Stimulated activated effector memory CD8-positive, alpha-beta T cell treated with anti-CD3 and anti-CD28 coated beads, Interleukin-12 subunit alpha, Interleukin-12 subunit beta, amount 100 ng/mL, for 72 hours (primary cell): ENCODE measurements around the gene MYO3B.
"Not testable (repeated sequence)": the region's sequence is repeated elsewhere in the genome, so short reads cannot be mapped to it uniquely, and the experiment has no call there.

Experiments
- ATAC-seq: fragments of 150-1000 bp; cut with Tn5 transposase; 2 replicates; pipeline ENCODE4 v1.10.0; 2021
- DNase-seq, 2 donors: peaks; one replicate each; pipeline ENCODE4 v3.0.0; 2021 to 2022; ENCODE audit warnings: low spot score in 2 of 2
- H3K27ac Mint-ChIP-seq: one replicate; pipeline ENCODE4 v1.8.0; 2022; ENCODE audit warnings: mild to moderate bottlenecking, mixed read lengths
- H3K36me3 Mint-ChIP-seq: one replicate; pipeline ENCODE4 v1.8.0; 2022; ENCODE audit warnings: mild to moderate bottlenecking, mixed read lengths
- H3K4me1 Mint-ChIP-seq: one replicate; pipeline ENCODE4 v1.8.0; 2022; ENCODE audit warnings: mixed read lengths
- H3K4me3 Mint-ChIP-seq: one replicate; pipeline ENCODE4 v1.8.0; 2022; ENCODE audit warnings: mild to moderate bottlenecking, mixed read lengths
- H3K9me3 Mint-ChIP-seq: one replicate; pipeline ENCODE4 v1.8.0; 2022; ENCODE audit warnings: mixed read lengths

Gene MYO3B

GRCh38 chr2:170582751-170583463 lies 405.0 kb downstream of the MYO3B start:
- DNase-seq (no peak), ATAC-seq (no peak)
- Mint-ChIP-seq H3K27ac (no peak overlapping the region), H3K36me3 (no peaks in the 10 kb centered on the region), H3K4me3 (no peak overlapping the region), H3K9me3 (no peaks in the 10 kb centered on the region), H3K4me1 (no peaks in the 10 kb centered on the region)

DNA sequence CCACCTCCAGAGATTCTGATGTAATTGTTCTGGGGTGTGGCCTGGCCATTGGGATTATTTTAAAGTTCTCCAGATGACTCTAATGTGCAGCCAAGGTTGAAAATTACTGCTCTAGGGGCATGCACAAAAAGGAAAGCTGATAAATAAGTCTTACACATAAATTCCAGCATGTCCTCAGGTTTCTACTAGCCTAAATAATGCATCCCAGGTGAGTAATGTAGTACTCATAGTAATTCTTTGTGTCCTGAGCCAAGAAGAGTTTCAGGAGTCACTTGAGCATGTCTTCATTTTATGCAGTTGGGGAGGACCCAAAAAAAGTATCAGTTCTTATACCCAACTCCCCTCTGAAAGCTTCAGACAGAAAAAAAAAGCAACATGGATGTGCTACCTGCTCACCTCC lies 407.1 kb downstream of the MYO3B start:
- no peak for DNase-seq
- Mint-ChIP-seq H3K27ac (no peak overlapping the region), H3K36me3 (no peaks in the 10 kb centered on the region), H3K4me3 (no peak overlapping the region), H3K9me3 (no peaks in the 10 kb centered on the region), H3K4me1 (no peaks in the 10 kb centered on the region)
- ATAC-seq = no peak

DNA sequence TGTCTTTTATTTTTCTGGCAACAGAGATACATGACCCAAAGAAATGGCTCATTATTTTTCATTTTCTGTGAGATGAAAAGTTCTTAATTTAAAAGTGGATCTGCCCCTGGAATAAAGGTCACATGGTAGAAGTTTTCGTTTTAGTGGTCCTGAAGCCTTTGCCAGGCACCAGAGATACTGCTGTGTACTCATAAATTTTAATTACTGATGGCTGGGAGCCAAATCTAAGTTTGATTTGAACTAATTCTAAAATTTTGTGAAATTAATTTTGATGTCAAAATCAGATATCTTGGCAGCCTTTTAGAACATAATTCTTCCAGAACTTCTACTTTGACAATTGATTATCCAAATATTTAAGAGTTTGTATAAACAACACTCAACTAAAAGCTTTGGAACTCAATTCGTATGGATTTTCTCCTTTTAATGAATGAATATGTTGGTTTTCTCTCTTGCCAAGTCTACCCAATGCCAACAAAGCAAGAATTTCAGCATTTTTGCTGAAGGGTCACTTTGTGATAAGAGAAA lies 408.7 kb downstream of the MYO3B start:
- Mint-ChIP-seq H3K9me3 (no peaks in the 10 kb centered on the region), H3K4me1 (no peaks in the 10 kb centered on the region)

DNA sequence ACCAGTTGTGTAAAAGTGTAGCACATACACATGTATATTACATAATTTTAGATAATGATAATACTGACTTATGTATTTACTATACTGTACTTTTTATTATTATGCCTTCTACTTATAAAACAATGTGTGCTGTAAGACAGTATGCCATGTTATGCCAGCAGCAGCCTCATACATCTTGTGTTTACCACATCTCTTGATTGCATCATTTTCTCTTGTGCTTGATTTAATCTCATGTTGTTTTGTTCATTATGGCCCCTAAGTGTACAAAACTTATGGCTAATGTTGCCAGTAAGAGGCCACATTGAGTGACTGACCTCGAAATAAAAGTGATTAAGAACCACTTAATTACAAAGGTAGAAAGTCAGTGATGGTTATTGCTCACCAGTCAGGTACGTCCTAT lies 409.2 kb downstream of the MYO3B start:
- no peaks in the 10 kb centered on the region for H3K4me1 Mint-ChIP-seq
- no peak overlapping the region for H3K4me3 Mint-ChIP-seq
- DNase-seq (no peak), ATAC-seq (no peak)
- H3K27ac Mint-ChIP-seq = no peak overlapping the region
- H3K9me3 Mint-ChIP-seq = no peaks in the 10 kb centered on the region
- H3K36me3 Mint-ChIP-seq = no peaks in the 10 kb centered on the region

More for the DNA sequence above, 408.7 kb downstream of the MYO3B start:
- H3K36me3 Mint-ChIP-seq = no peaks in the 10 kb centered on the region
- ATAC-seq (no peak), DNase-seq (no peak)
- no peak overlapping the region for H3K27ac Mint-ChIP-seq
- H3K4me3 Mint-ChIP-seq = no peak overlapping the region

- H3K9me3 Mint-ChIP-seq = no peaks in the 10 kb centered on the region
- ATAC-seq (no peak), DNase-seq (no peak)
- H3K36me3 Mint-ChIP-seq = no peaks in the 10 kb centered on the region
- no peaks in the 10 kb centered on the region for H3K4me1 Mint-ChIP-seq
- H3K4me3 Mint-ChIP-seq = no peak overlapping the region
- no peak overlapping the region for H3K27ac Mint-ChIP-seq
Measured at GRCh38 chr2:170587922-170588321, 410.0 kb downstream of the MYO3B start.

DNA sequence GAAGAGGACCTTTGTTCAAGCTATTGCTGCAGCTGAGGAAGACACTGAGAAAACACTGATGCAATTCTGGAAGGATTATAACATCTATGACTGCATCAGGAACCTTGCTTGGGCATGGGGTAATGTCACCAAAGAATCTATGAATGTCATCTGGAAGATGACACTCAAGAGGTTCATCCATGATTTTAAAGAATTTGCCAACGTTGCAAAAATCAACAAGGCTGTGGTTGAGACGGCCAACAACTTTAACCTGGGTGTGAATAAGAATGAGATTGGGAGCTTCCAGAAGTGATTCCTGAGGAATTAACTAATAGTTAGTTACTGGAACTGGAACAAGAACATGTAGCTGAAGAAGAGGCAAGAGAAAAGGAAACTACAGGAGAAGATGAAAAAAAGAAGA lies 410.8 kb downstream of the MYO3B start:
- ATAC-seq (no peak), DNase-seq (no peak)
- Mint-ChIP-seq H3K9me3 (no peaks in the 10 kb centered on the region), H3K4me3 (no peak overlapping the region), H3K36me3 (no peaks in the 10 kb centered on the region), H3K27ac (no peak overlapping the region), H3K4me1 (no peaks in the 10 kb centered on the region)

DNA sequence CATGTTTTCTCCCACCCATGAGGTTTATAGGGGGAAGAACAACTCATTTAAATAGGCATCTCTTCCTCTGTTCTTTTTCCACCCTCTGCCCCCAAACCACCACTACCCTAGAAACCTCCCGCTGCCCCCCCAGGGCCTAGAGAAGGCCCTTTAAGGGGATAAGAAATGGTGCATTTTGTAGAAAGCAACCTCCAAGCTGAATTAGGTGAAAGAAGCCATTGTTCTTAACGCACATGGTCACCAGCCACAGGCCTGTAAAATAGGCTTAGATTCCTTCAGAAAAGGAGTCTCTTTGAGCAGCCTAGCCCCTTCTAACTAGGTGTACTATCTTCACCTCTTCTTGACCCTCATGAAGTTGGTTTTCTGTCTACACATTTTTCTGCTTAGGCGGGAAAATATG lies 418.6 kb downstream of the MYO3B start:
- H3K36me3 Mint-ChIP-seq = no peaks in the 10 kb centered on the region
- no peak overlapping the region for H3K4me3 Mint-ChIP-seq
- H3K27ac Mint-ChIP-seq = no peak overlapping the region
- DNase-seq (no peak), ATAC-seq (no peak)
- no peaks in the 10 kb centered on the region for H3K9me3 Mint-ChIP-seq
- H3K4me1 Mint-ChIP-seq = no peaks in the 10 kb centered on the region

GRCh38 chr2:170598067-170598395 lies 420.1 kb downstream of the MYO3B start:
- Mint-ChIP-seq H3K4me1 (no peaks in the 10 kb centered on the region), H3K27ac (no peak overlapping the region), H3K9me3 (no peaks in the 10 kb centered on the region), H3K4me3 (no peak overlapping the region), H3K36me3 (no peaks in the 10 kb centered on the region)
- DNase-seq (no peak), ATAC-seq (no peak)

- Mint-ChIP-seq H3K9me3 (no peaks in the 10 kb centered on the region), H3K4me1 (no peaks in the 10 kb centered on the region), H3K36me3 (no peaks in the 10 kb centered on the region), H3K4me3 (no peak overlapping the region), H3K27ac (no peak overlapping the region)
- DNase-seq (no peak), ATAC-seq (no peak)
Measured at GRCh38 chr2:170601489-170601888, 423.5 kb downstream of the MYO3B start.

DNA sequence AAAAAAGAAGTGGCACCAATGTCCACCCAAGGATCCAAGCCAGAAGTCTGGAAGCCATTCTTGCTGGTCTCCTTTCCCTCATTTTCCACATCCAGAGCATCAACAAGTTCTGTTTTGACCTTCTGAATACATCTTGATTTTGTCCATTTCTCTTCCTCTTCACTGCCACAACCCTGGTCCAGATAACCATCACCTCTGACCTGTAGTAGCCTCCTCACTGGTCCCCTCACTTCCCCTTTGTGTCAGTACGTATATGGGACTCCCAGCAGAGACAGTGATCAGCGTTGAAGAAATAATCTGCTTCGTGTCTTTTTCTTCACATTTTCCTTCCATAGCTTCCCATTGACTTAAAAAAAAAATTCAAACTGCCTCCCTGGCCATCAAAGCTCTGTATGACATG lies 427.9 kb downstream of the MYO3B start:
- Mint-ChIP-seq H3K4me1 (no peaks in the 10 kb centered on the region), H3K9me3 (no peaks in the 10 kb centered on the region), H3K4me3 (no peak overlapping the region), H3K36me3 (no peaks in the 10 kb centered on the region), H3K27ac (no peak overlapping the region)
- DNase-seq (no peak), ATAC-seq (no peak)

DNA sequence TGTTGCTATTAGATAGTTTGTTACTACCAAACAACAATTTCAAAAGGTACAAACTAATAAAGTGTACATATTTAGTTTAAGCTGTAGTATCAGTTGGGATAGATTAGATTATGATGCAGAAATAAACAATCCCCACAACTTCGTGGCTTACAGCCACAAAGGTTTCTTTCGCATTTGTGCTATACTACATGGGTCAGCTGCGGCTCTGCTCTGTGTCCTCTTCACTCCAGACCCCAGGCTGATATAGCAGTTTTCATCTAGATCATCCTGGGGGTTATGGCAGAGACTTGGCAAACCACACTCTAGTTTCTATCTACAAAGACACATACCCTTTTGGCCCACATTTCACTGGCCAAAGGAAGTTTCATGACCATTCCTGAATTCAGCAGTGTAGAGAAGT lies 429.2 kb downstream of the MYO3B start:
- Mint-ChIP-seq H3K27ac (no peak overlapping the region), H3K4me1 (no peaks in the 10 kb centered on the region), H3K36me3 (no peaks in the 10 kb centered on the region), H3K9me3 (no peaks in the 10 kb centered on the region), H3K4me3 (no peak overlapping the region)
- ATAC-seq = no peak
- no peak for DNase-seq

DNA sequence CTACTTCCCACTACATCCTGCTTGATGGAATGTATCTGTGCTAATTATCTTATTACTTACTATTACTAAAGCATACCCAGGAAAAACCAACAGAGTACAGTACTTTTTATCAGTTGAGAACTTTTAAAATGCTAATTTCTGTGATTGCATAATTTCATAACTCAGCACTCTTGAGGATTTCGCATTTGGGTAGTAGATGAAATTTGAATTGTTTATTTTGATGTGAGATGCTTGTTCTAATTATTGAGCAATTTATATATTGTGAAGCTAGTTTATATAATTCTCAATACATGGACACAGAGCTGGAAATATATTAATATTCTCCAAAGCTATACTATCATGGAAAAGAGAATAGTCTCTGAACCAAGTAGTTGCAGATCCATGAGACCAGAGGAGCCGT lies 432.7 kb downstream of the MYO3B start:
- Mint-ChIP-seq H3K36me3 (no peaks in the 10 kb centered on the region), H3K4me3 (no peak overlapping the region), H3K9me3 (no peaks in the 10 kb centered on the region), H3K27ac (no peak overlapping the region), H3K4me1 (no peaks in the 10 kb centered on the region)
- ATAC-seq (no peak), DNase-seq (no peak)

- H3K4me1 Mint-ChIP-seq, ATAC-seq, H3K36me3 Mint-ChIP-seq, H3K27ac Mint-ChIP-seq, H3K9me3 Mint-ChIP-seq, DNase-seq, H3K4me3 Mint-ChIP-seq: not testable (repeated sequence)
Measured at GRCh38 chr2:170618948-170619347, 441.0 kb downstream of the MYO3B start.

GRCh38 chr2:170635094-170635493 lies 457.1 kb downstream of the MYO3B start:
- H3K4me1 Mint-ChIP-seq, H3K4me3 Mint-ChIP-seq, H3K27ac Mint-ChIP-seq, H3K9me3 Mint-ChIP-seq, ATAC-seq, H3K36me3 Mint-ChIP-seq, DNase-seq: not testable (repeated sequence)

GRCh38 chr2:170639635-170640034 lies 461.7 kb downstream of the MYO3B start:
- DNase-seq (no peak), ATAC-seq (no peak)
- Mint-ChIP-seq H3K4me3 (no peak overlapping the region), H3K36me3 (no peaks in the 10 kb centered on the region), H3K27ac (no peak overlapping the region), H3K4me1 (no peaks in the 10 kb centered on the region), H3K9me3 (no peaks in the 10 kb centered on the region)

DNA sequence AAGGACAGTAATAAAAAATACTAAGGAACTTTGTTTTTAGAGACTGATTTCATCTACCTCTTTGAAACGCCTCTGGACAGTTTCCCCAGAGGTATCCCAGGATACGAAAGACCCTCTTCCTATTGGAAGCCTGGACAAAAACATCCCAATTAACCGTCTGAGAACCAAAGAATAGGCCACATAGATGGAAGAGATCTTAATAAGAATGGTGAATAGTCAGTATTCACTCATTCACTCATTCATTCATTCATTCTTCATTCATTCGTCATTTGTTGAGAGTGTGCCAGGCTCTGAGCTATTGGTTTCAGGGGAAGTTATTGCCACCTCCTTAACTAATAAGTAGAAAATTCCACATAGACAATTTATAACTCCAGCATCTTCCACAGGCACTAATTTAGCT lies 464.0 kb downstream of the MYO3B start:
- H3K9me3 Mint-ChIP-seq = no peaks in the 10 kb centered on the region
- H3K4me1 Mint-ChIP-seq = no peaks in the 10 kb centered on the region
- ATAC-seq = no peak
- no peak for DNase-seq
- H3K36me3 Mint-ChIP-seq = no peaks in the 10 kb centered on the region
- H3K4me3 Mint-ChIP-seq = no peak overlapping the region
- no peak overlapping the region for H3K27ac Mint-ChIP-seq

GRCh38 chr2:170643346-170643745 lies 465.4 kb downstream of the MYO3B start:
- Mint-ChIP-seq H3K9me3 (no peaks in the 10 kb centered on the region), H3K36me3 (no peaks in the 10 kb centered on the region), H3K4me3 (no peak overlapping the region), H3K4me1 (no peaks in the 10 kb centered on the region), H3K27ac (no peak overlapping the region)
- no peak for DNase-seq
- ATAC-seq = no peak
